Upper lobe of right lung (tissue), 1 donor: ENCODE results near the gene UBXN2A. TPM values are rescaled to one million over a fixed set of nuclear protein-coding genes. Genes with fewer than 3 reads are reported as not detected.

Experiments
- ATAC-seq: fragments of 200-7000 bp; cut with Tn5 transposase; one replicate; pipeline ENCODE4 v1.9.1; 2020; ENCODE audit warnings: mild to moderate bottlenecking, moderate library complexity
- DNase-seq: peaks from one replicate; pipeline ENCODE4 v3.0.0-alpha.2; 2020
- H3K27ac ChIP-seq: fragments of 200-600 bp; one replicate; pipeline ENCODE4 v1.8.0; 2022
- H3K27me3 ChIP-seq: fragments of 200-600 bp; one replicate; pipeline ENCODE4 v1.8.0; 2022; ENCODE audit warnings: mild to moderate bottlenecking
- H3K36me3 ChIP-seq: fragments of 200-600 bp; one replicate; pipeline ENCODE4 v1.8.0; 2022
- H3K4me1 ChIP-seq: fragments of 200-600 bp; one replicate; pipeline ENCODE4 v1.8.0; 2022
- H3K4me3 ChIP-seq: fragments of 200-600 bp; one replicate; pipeline ENCODE4 v1.8.0; 2022; ENCODE audit warnings: mild to moderate bottlenecking
- H3K9me3 ChIP-seq: fragments of 200-600 bp; one replicate; pipeline ENCODE4 v1.8.0; 2022
- CTCF ChIP-seq: fragments of 200-600 bp; IDR thresholded peaks from one replicate; pipeline ENCODE4 v1.8.0; 2022; ENCODE audit warnings: antibody characterized with exemption
- intact Hi-C: fragments of 100-400 bp; cut with DNase I; formaldehyde crosslinking; loops from one replicate; pipeline ENCODE4 v1.11.0; 2022
- total RNA-seq: library from RNA; stranded (reverse); fragmentation: NEBNext Ultra II Directional; extraction: Animal tissue kit (Norgen Biotek cat#: 25700); gene quantifications from one replicate; pipeline ENCODE4 v1.2.1, GENCODE V29; 2021
- donor health status: DM: no; HTN: yes; CAD: no; lungs with severe emphysema.

Gene UBXN2A
- total RNA-seq, 1 donor from 2014 or later, result 12.7 TPM

- Histone ChIP-seq H3K4me3 (peak within 1 kb of the TSS; percentile 81), H3K4me1 (peaks cover 17% of the 10 kb centered on the region), H3K27ac (peak within 1 kb of the TSS; percentile 61), H3K9me3 (no peaks in the 10 kb centered on the region), H3K27me3 (no peaks in the 10 kb centered on the region), H3K36me3 (no peaks in the 10 kb centered on the region)
- peak; percentile 99 for ATAC-seq
- TF ChIP-seq CTCF, result no peak
- intact Hi-C loops, result no loop called here
- DNase-seq, result peak; percentile 95
Observed at GRCh38 chr2:24046930-24047702, 106.9 kb downstream of the UBXN2A start, which contains the start of gene WDCP. Gene WDCP (minus strand): TSS chr2:24047391. CDS start chr2:24039494, 7,897 bp downstream.

- no peaks in the 10 kb centered on the region for H3K27me3 ChIP-seq
- DNase-seq, result no peak
- H3K36me3 ChIP-seq, result no peaks in the 10 kb centered on the region
- no peak for ATAC-seq
- no peak for TF ChIP-seq CTCF
- H3K9me3 ChIP-seq, result no peaks in the 10 kb centered on the region
- H3K4me3 ChIP-seq, result peak overlapping the region; percentile 81
- H3K27ac ChIP-seq, result no peak overlapping the region
- intact Hi-C loops, result no loop called here
- peaks cover 17% of the 10 kb centered on the region for H3K4me1 ChIP-seq
Observed at GRCh38 chr2:24047703-24048033, 107.4 kb downstream of the UBXN2A start.

- DNase-seq (no peak), ATAC-seq (no peak)
- no peak for TF ChIP-seq CTCF
- Histone ChIP-seq H3K4me1 (peaks cover 17% of the 10 kb centered on the region), H3K9me3 (no peaks in the 10 kb centered on the region), H3K36me3 (no peaks in the 10 kb centered on the region), H3K4me3 (peak overlapping the region; percentile 78), H3K27me3 (no peaks in the 10 kb centered on the region), H3K27ac (no peak overlapping the region)
- intact Hi-C loops, result no loop called here
Observed at GRCh38 chr2:24048769-24049484, 108.7 kb downstream of the UBXN2A start.

- no peak within 1 kb of the TSS for H3K27ac ChIP-seq
Observed at GRCh38 chr2:24049485-24050021, 109.3 kb downstream of the UBXN2A start, which contains the start of gene FKBP1B. Gene FKBP1B (plus strand): TSS chr2:24049741. CDS start chr2:24049850, 109 bp downstream.

More at GRCh38 chr2:24049485-24050021, 109.3 kb downstream of the UBXN2A start, which contains the start of gene FKBP1B:
- DNase-seq (peak; percentile 84), ATAC-seq (peak; percentile 73)
- H3K4me1 ChIP-seq, result peaks cover 17% of the 10 kb centered on the region
- TF ChIP-seq CTCF, result no peak
- peak within 1 kb of the TSS; percentile 78 for H3K4me3 ChIP-seq
- H3K36me3 ChIP-seq, result no peaks in the 10 kb centered on the region
- intact Hi-C loops, result no loop called here
- no peaks in the 10 kb centered on the region for H3K9me3 ChIP-seq
- no peaks in the 10 kb centered on the region for H3K27me3 ChIP-seq
